Effector memory CD8-positive, alpha-beta T cell (primary cell): Measurements from ENCODE around the gene SLCO2B1.

Experiments
- ATAC-seq: fragments of 150-1000 bp; cut with Tn5 transposase; replicated peaks from 2 replicates; pipeline ENCODE4 v1.10.0; 2021; ENCODE audit warnings: mild to moderate bottlenecking, moderate library complexity
- DNase-seq, 3 experiments: peaks; one replicate each; pipeline ENCODE4 v3.0.0; 2021
- H3K27ac Mint-ChIP-seq, 2 donors: one replicate each; pipeline ENCODE4 v1.8.0; 2022; ENCODE audit warnings: mild to moderate bottlenecking in 2 of 2, mixed read lengths in 2 of 2, moderate library complexity in 2 of 2
- H3K27me3 Mint-ChIP-seq, 2 donors: one replicate each; pipeline ENCODE4 v1.8.0; 2022; ENCODE audit warnings: mixed read lengths in 2 of 2
- H3K36me3 Mint-ChIP-seq: one replicate; pipeline ENCODE4 v1.8.0; 2022; ENCODE audit warnings: mild to moderate bottlenecking, moderate library complexity, mixed read lengths; ENCODE audit not compliant: insufficient read depth
- H3K4me1 Mint-ChIP-seq, 2 donors: one replicate each; pipeline ENCODE4 v1.8.0; 2022; ENCODE audit warnings: low read depth in 2 of 2, mixed read lengths in 2 of 2
- H3K4me3 Mint-ChIP-seq, 2 donors: one replicate each; pipeline ENCODE4 v1.8.0; 2022; ENCODE audit warnings: mild to moderate bottlenecking in 2 of 2, mixed read lengths in 2 of 2, moderate library complexity in 2 of 2
- H3K9me3 Mint-ChIP-seq, 2 donors: one replicate each; pipeline ENCODE4 v1.8.0; 2022; ENCODE audit warnings: mixed read lengths in 2 of 2

The SLCO2B1 gene

DNA sequence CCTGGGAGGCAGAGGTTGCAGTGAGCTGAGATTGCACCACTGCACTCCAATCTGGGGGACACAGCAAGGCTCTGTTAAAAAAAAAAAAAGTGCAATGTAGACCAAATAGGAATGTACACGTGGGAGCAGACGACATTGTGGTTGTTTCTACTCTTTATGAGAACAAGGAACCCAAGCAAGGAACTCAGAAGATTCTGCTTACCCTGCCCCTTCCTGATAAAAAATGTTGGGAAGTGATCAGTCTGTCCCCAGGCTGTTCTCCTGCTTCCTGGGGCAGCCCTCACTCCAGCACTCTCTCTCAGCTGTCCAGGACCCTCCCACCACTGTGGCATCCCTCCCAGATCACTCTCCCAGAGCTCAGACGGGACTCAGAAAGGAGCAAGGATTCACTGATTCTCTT lies 31.8 kb downstream of the SLCO2B1 start:
- no peak overlapping the region for H3K27ac Mint-ChIP-seq
- no peaks in the 10 kb centered on the region for H3K4me1 Mint-ChIP-seq
- H3K9me3 Mint-ChIP-seq: no peaks in the 10 kb centered on the region
- DNase-seq: no peak
- no peaks in the 10 kb centered on the region for H3K36me3 Mint-ChIP-seq
- H3K27me3 Mint-ChIP-seq: peaks cover 24 to 36% of the 10 kb centered on the region in 2 donors
- ATAC-seq: no peak
- H3K4me3 Mint-ChIP-seq: no peak overlapping the region

DNA sequence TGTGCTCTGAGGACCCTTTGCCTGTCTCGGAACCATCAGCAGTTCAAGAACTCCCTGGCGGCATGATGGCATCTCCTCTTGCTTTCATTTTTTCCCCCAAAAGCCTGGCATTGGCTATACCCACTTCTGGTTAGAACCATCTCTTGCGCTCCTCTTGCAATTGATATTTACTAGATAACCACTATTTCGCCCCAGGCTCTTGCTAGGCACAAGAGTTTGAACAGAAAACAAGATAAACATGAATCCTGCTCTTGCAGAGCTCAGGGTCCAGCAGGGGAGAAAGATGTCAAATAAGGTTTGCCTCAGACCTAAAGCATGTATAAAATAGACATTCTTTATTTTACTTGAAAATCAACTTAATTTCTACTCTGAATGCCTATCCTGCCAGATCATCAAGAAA lies 33.1 kb downstream of the SLCO2B1 start:
- Mint-ChIP-seq H3K27me3 (peaks cover 24 to 36% of the 10 kb centered on the region in 2 donors), H3K9me3 (no peaks in the 10 kb centered on the region), H3K27ac (no peak overlapping the region), H3K36me3 (no peaks in the 10 kb centered on the region), H3K4me3 (no peak overlapping the region), H3K4me1 (no peaks in the 10 kb centered on the region)
- no peak for DNase-seq
- ATAC-seq: no peak

DNA sequence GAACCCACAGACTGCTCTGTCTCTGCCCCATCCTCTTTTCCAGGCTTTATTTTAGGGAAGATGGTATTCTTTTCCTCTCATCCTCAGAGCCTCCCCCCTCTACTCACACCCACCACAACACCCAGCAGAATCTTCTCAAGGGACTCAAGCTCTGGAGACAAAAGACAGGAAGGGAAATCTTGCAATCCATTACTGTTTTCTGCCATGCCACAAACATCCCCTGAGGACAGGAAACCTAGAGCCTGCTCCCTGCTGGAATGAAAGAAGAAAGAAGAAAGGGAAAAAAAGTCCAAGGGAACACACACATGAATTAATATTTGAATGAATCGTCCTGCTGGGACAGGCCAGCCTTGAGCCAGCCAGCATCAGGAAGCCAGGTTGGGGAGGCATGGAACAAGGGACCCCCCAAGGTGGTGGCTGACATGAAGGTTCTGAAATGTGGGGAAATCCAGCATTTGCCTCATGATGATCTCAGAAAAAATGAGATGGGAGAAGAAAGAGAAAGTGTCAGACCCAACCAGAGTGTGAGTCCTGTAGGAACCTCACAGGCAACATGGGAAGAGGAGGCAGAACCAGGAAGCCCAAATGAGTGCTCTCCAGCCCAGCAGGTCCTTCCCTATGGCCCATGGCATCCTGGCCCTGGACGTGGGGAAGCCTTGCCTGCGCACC lies 34.0 kb downstream of the SLCO2B1 start:
- Mint-ChIP-seq H3K9me3 (no peaks in the 10 kb centered on the region), H3K36me3 (no peaks in the 10 kb centered on the region), H3K4me3 (no peak overlapping the region), H3K27me3 (peaks cover 24 to 36% of the 10 kb centered on the region in 2 donors), H3K4me1 (no peaks in the 10 kb centered on the region), H3K27ac (no peak overlapping the region)
- no peak for DNase-seq
- ATAC-seq: no peak

- H3K27me3 Mint-ChIP-seq: peaks cover 24 to 34% of the 10 kb centered on the region in 2 donors
- DNase-seq: no peak
- H3K9me3 Mint-ChIP-seq: no peaks in the 10 kb centered on the region
- H3K27ac Mint-ChIP-seq: no peak overlapping the region
- H3K36me3 Mint-ChIP-seq: no peaks in the 10 kb centered on the region
- H3K4me3 Mint-ChIP-seq: no peak overlapping the region
- H3K4me1 Mint-ChIP-seq: no peaks in the 10 kb centered on the region
- no peak for ATAC-seq
These were observed 35.0 kb downstream of the SLCO2B1 start for GRCh38 chr11:75185866-75186265.

DNA sequence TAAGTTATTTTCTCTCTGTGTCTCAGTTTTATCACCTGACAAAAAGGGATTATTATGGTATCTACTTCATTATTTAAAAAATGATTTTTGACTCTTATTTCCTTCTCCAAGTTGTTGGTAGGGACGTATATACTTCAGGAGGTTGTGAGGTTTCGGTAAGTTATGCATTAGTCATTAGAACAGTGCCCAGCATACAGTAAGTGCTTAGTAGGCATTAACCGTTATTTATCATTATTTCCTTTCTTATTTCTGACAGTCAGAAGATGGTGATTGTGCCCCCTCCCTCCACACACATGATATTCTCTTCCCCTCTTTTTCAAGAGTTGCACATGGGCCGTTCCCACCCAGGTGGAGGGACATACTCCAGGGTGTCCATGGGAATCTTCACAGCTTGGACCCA lies 36.1 kb downstream of the SLCO2B1 start:
- Mint-ChIP-seq H3K36me3 (peaks cover 5% of the 10 kb centered on the region), H3K27me3 (peaks cover 15 to 22% of the 10 kb centered on the region in 2 donors), H3K4me3 (no peak overlapping the region), H3K27ac (no peak overlapping the region), H3K4me1 (peaks cover 0 to 2% of the 10 kb centered on the region in 2 donors), H3K9me3 (no peaks in the 10 kb centered on the region)
- no peak for ATAC-seq
- no peak for DNase-seq

DNA sequence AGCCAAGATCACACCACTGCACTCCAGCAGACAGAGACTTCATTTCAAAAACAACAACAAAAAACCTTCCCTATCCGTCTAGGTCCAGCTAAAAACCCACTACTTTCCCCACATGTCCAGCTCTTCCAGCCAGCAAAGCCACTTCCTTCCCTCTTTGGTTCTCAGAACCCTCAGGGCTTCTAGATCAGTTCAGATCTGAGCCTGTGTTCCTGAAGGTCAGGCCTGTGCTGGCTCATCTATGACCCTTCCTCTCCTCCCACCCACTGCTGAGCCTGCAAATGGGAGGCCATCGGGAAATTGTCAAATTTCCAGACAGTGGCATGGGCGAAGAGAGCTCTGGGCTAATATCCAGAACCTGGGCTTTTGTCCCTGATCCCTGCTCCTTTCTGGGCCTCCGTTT lies 37.8 kb downstream of the SLCO2B1 start:
- Mint-ChIP-seq H3K27ac (no peak overlapping the region), H3K36me3 (peaks cover 5% of the 10 kb centered on the region), H3K4me3 (no peak overlapping the region), H3K27me3 (peaks cover 11 to 22% of the 10 kb centered on the region in 2 donors), H3K4me1 (peaks cover 0 to 4% of the 10 kb centered on the region in 2 donors), H3K9me3 (no peaks in the 10 kb centered on the region)
- ATAC-seq: no peak
- no peak for DNase-seq

DNA sequence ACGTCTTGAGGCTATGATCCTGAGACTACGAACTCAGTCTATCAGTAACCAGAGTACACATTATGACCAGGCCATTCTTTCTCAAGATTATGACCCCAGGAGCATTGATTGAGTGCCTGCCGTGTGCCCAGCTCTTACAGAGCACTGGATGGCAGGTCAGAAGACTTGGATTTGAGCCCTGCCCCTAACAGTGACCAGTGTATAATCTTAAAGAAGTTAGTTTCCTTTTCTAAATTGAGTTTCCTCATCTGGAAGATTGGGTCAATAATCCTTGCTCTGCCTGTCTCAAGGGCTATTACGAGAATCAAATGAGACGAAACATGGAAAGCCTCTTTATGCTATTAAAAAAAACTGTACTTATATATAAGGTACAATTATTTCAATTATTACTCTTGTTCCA lies 38.2 kb downstream of the SLCO2B1 start:
- no peak overlapping the region for H3K4me3 Mint-ChIP-seq
- no peaks in the 10 kb centered on the region for H3K9me3 Mint-ChIP-seq
- no peak for DNase-seq
- no peak overlapping the region for H3K27ac Mint-ChIP-seq
- H3K4me1 Mint-ChIP-seq: peaks cover 0 to 4% of the 10 kb centered on the region in 2 donors
- ATAC-seq: no peak
- H3K27me3 Mint-ChIP-seq: peaks cover 11 to 23% of the 10 kb centered on the region in 2 donors
- peaks cover 5% of the 10 kb centered on the region for H3K36me3 Mint-ChIP-seq

- H3K9me3 Mint-ChIP-seq: no peaks in the 10 kb centered on the region
- peaks cover 8 to 21% of the 10 kb centered on the region in 2 donors for H3K27me3 Mint-ChIP-seq
- ATAC-seq (no peak), DNase-seq (no peak)
- no peak overlapping the region for H3K27ac Mint-ChIP-seq
- no peak overlapping the region for H3K4me3 Mint-ChIP-seq
- peaks cover 0 to 4% of the 10 kb centered on the region in 2 donors for H3K4me1 Mint-ChIP-seq
- H3K36me3 Mint-ChIP-seq: peaks cover 5% of the 10 kb centered on the region
These were observed 39.0 kb downstream of the SLCO2B1 start for GRCh38 chr11:75189911-75190310.

DNA sequence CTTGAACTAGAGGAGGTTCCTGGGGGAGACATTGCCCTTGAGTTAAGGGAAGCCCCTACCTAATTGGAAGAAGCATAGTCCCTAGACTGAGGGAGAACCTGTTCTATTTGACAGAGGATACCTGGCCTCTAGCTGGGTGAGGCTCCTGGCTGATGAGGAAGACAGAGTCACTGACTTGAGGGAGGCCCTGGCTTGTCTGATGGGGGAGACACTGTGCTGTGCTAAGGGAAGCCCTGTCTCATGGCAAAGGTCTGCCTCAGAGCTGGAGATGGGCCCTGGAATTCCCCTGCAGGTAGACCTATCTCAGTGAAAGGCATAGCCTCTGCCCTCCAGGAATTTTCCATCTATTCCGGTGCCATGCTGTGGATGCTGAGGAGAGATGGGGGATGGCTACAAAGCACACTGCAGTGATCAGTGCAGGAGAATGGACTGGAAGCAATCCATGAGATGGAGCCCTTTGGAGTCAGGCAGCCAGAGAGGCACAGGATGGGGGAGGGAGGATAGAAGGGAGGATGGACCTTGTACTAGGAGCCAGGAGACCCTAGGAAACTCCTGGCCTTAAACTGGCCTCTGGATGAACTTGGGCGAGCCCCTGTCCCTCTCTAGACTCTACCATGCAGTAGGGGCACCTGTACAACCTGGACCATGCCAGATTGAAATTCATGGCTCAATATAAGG lies 39.9 kb downstream of the SLCO2B1 start:
- Mint-ChIP-seq H3K27me3 (peaks cover 6 to 24% of the 10 kb centered on the region in 2 donors), H3K27ac (no peak overlapping the region), H3K4me3 (no peak overlapping the region), H3K36me3 (peaks cover 5% of the 10 kb centered on the region), H3K9me3 (no peaks in the 10 kb centered on the region), H3K4me1 (peaks cover 0 to 4% of the 10 kb centered on the region in 2 donors)
- DNase-seq (no peak), ATAC-seq (no peak)

DNA sequence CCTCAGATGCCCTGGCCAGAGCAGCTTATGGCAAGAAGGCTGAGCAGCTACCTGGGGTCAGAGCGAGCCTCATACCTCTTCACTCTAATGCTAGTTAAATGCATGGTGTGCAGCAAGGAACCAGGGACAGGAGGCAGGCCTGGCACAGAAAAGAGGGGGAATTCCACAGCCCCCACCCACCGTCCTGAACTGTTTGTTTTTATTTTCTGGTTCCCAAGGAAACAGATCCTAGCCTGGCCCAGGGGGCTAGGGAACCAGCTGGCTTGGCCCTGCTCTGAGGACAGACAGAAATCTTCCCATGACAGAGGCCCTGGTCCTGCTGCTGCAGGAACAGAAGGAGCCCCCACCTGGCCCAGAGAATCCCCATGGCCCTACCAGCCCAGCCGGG lies 40.4 kb downstream of the SLCO2B1 start:
- no peak for ATAC-seq
- Mint-ChIP-seq H3K27ac (no peak overlapping the region), H3K4me3 (no peak overlapping the region), H3K27me3 (peaks cover 6 to 30% of the 10 kb centered on the region in 2 donors), H3K9me3 (no peaks in the 10 kb centered on the region), H3K36me3 (peaks cover 5% of the 10 kb centered on the region), H3K4me1 (peaks cover 0 to 4% of the 10 kb centered on the region in 2 donors)
- DNase-seq: no peak

DNA sequence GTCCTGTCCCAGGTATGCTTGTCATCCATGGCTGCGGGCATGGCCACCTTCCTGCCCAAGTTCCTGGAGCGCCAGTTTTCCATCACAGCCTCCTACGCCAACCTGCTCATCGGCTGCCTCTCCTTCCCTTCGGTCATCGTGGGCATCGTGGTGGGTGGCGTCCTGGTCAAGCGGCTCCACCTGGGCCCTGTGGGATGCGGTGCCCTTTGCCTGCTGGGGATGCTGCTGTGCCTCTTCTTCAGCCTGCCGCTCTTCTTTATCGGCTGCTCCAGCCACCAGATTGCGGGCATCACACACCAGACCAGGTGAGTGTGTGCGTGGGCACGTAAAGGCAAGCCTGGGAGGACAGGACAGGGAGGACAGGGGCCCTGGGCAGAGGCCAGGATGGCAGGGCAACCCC lies 42.4 kb downstream of the SLCO2B1 start:
- no peak for ATAC-seq

GRCh38 chr11:75193711-75194110 lies 42.8 kb downstream of the SLCO2B1 start:
- peaks cover 0 to 4% of the 10 kb centered on the region in 2 donors for H3K4me1 Mint-ChIP-seq
- H3K36me3 Mint-ChIP-seq: peaks cover 5% of the 10 kb centered on the region
- DNase-seq (no peak), ATAC-seq (no peak)
- H3K27me3 Mint-ChIP-seq: peaks cover 6 to 38% of the 10 kb centered on the region in 2 donors
- no peak overlapping the region for H3K4me3 Mint-ChIP-seq
- H3K9me3 Mint-ChIP-seq: no peaks in the 10 kb centered on the region
- H3K27ac Mint-ChIP-seq: no peak overlapping the region

More for the DNA sequence above, 42.4 kb downstream of the SLCO2B1 start:
- DNase-seq: no peak
- H3K4me1 Mint-ChIP-seq: peaks cover 0 to 4% of the 10 kb centered on the region in 2 donors
- no peak overlapping the region for H3K4me3 Mint-ChIP-seq
- H3K27me3 Mint-ChIP-seq: peaks cover 6 to 38% of the 10 kb centered on the region in 2 donors
- peaks cover 5% of the 10 kb centered on the region for H3K36me3 Mint-ChIP-seq
- no peaks in the 10 kb centered on the region for H3K9me3 Mint-ChIP-seq
- H3K27ac Mint-ChIP-seq: no peak overlapping the region

- Mint-ChIP-seq H3K36me3 (peaks cover 5% of the 10 kb centered on the region), H3K9me3 (no peaks in the 10 kb centered on the region), H3K4me3 (no peak overlapping the region), H3K27me3 (peaks cover 6 to 38% of the 10 kb centered on the region in 2 donors), H3K4me1 (peaks cover 0 to 4% of the 10 kb centered on the region in 2 donors), H3K27ac (no peak overlapping the region)
- DNase-seq: no peak
- no peak for ATAC-seq
These were observed 43.2 kb downstream of the SLCO2B1 start for GRCh38 chr11:75194147-75194546.
